GM18870 (cell line): ENCODE results near the gene NOL4L.

Source experiments
- ATAC-seq: cut with Tn5 transposase; IDR thresholded peaks from one replicate; pipeline ENCODE4 v1.9.1; 2021; ENCODE audit warnings: moderate library complexity; ENCODE audit not compliant: unreplicated experiment

The NOL4L gene

GRCh38 chr20:32488066-32488838 lies 96.9 kb downstream of the NOL4L start:
- no peak for ATAC-seq

GRCh38 chr20:32487381-32487780 lies 97.8 kb downstream of the NOL4L start:
- no peak for ATAC-seq

GRCh38 chr20:32485770-32486478 lies 99.2 kb downstream of the NOL4L start:
- no peak for ATAC-seq

- ATAC-seq = no peak
These were observed 100.0 kb downstream of the NOL4L start for GRCh38 chr20:32484958-32485769.

GRCh38 chr20:32484225-32484957 lies 100.7 kb downstream of the NOL4L start:
- no peak for ATAC-seq

GRCh38 chr20:32483351-32484224 lies 101.5 kb downstream of the NOL4L start:
- ATAC-seq = no peak

- ATAC-seq = no peak
These were observed 102.5 kb downstream of the NOL4L start for GRCh38 chr20:32482442-32483261.

- no peak for ATAC-seq
These were observed 103.0 kb downstream of the NOL4L start for GRCh38 chr20:32482143-32482441.

- no peak for ATAC-seq
These were observed 103.6 kb downstream of the NOL4L start for GRCh38 chr20:32481311-32482142.

GRCh38 chr20:32480371-32481241 lies 104.5 kb downstream of the NOL4L start:
- no peak for ATAC-seq

GRCh38 chr20:32479697-32480171 lies 105.4 kb downstream of the NOL4L start:
- no peak for ATAC-seq

GRCh38 chr20:32479012-32479411 lies 106.1 kb downstream of the NOL4L start:
- ATAC-seq = no peak

- no peak for ATAC-seq
These were observed 106.6 kb downstream of the NOL4L start for GRCh38 chr20:32478576-32478975.

GRCh38 chr20:32477594-32478512 lies 107.3 kb downstream of the NOL4L start:
- no peak for ATAC-seq

GRCh38 chr20:32476684-32477593 lies 108.2 kb downstream of the NOL4L start:
- no peak for ATAC-seq
